H1 (cell line): Measurements from ENCODE around the gene VIT. TPM values are rescaled to one million over a fixed set of nuclear protein-coding genes. Genes with fewer than 3 reads are reported as not detected.

Experiments
- BCL11A ChIP-seq, 2 experiments: IDR thresholded peaks; one replicate each; pipeline ENCODE4 v1.6.1; 2011; ENCODE audit warnings: low read depth in 2 of 2, low read length in 2 of 2, mild to moderate bottlenecking in 2 of 2
- E2F6 ChIP-seq: IDR thresholded peaks from 2 replicates; pipeline ENCODE4 v1.6.1; 2012; ENCODE audit warnings: inconsistent platforms
- EP300 ChIP-seq, 2 experiments: IDR thresholded peaks; 1 replicate in 1 of 2; 2 replicates in 1 of 2; pipeline ENCODE4 v1.6.1; 2011 to 2012; ENCODE audit warnings: low read depth in 2 of 2, low read length in 2 of 2, mild to moderate bottlenecking in 2 of 2, borderline replicate concordance in 1 of 2, inconsistent platforms in 1 of 2, moderate library complexity in 1 of 2
- HDAC2 ChIP-seq, 2 experiments: fragments of 300-600 bp in 1 of 2; sonication (generic) in 1 of 2; IDR thresholded peaks; 2 replicates each; pipeline ENCODE4 v1.6.1; 2011 to 2012; ENCODE audit warnings: low read depth in 2 of 2, low read length in 2 of 2, mild to moderate bottlenecking in 2 of 2, moderate library complexity in 2 of 2, borderline replicate concordance in 1 of 2, inconsistent platforms in 1 of 2
- HDAC6 ChIP-seq: IDR thresholded peaks from one replicate; pipeline ENCODE4 v1.7.1; 2012; ENCODE audit warnings: low read depth, mild to moderate bottlenecking, inconsistent platforms, low read length, moderate library complexity
- POLR2AphosphoS5 ChIP-seq: IDR thresholded peaks from 2 replicates; pipeline ENCODE4 v1.6.1; 2011; ENCODE audit warnings: low read depth, low read length
- RNF2 ChIP-seq: fragments of 200-900, 300-1000 bp; sonication (generic); IDR thresholded peaks from 2 replicates; pipeline ENCODE4 v1.7.1; 2016; ENCODE audit warnings: borderline replicate concordance, low read depth, mild to moderate bottlenecking, antibody characterized with exemption, low read length; ENCODE audit not compliant: poor library complexity, severe bottlenecking; ENCODE audit errors: missing control alignments
- TAF7 ChIP-seq: optimal IDR thresholded peaks from 2 replicates; pipeline ENCODE3; 2011; ENCODE audit warnings: low read depth, mild to moderate bottlenecking, inconsistent platforms, low read length, moderate library complexity, borderline replicate concordance
- polyA plus RNA-seq, 7 experiments: library from polyadenylated mRNA; depleted of rRNA in 3 of 7; stranded (reverse) in 5 of 7; unstranded in 2 of 7; fragments of >200 nt in 5 of 7; fragments of 200-250 nt in 2 of 7; gene quantifications; 1 replicate in 5 of 7; 2 replicates in 1 of 7; 4 replicates in 1 of 7; pipeline versions ENCODE4 v1.2.1 to v1.2.3, GENCODE V29; 2011 to 2013; ENCODE audit warnings: missing spikeins in 2 of 7, mixed read lengths in 2 of 7
- total RNA-seq: library from RNA; stranded (reverse); fragmentation: NEBNext Ultra II Directional; extraction: Animal tissue kit (Norgen Biotek cat#: 25700); gene quantifications from 2 replicates; pipeline ENCODE4 v1.2.1, GENCODE V29; 2021
- TF ChIP-seq, protein P1 (sequence below): fragments of 300-600 bp; sonication (generic); IDR thresholded peaks from 2 replicates; pipeline ENCODE4 v1.7.1; 2012; ENCODE audit warnings: low read length, moderate library complexity, mild to moderate bottlenecking, inconsistent platforms; ENCODE audit not compliant: insufficient replicate concordance

Gene VIT
- total and polyA plus RNA-seq, 2 of the 8 experiments (the other 6 are each of a cell fraction or from before 2014, with no cell fraction given): 0.03 TPM; not detected in 1

DNA sequence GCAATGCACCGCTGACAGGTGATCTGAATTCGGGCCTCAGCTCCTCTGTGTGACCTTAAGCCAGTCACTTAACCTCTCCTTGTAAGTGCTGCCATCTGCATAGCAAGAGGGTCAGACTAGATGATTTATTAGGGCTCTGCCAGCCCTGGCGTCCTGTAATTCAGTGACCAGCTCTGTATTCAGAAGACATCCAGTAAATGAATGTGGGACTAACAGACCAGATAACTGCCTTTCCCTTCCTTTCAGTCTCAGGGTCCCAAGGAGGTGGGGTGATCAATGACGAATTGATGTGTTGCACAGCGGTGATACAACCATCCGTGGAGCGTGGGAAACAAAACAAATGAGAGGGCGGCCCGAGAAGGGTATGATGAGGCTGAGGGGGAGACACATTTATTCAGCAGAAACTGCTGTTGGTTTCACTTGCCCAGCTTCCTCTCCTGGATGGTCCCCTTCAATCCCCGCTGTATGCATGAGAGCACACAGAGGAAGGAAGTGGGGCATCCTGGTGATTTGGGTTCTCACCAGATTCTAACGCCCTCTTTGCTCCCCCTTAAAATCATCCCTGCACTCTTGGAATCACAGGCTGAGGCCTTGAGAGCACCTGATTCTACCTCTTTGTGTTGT lies 92.8 kb downstream of the VIT start (continued):
- TF ChIP-seq, protein P1, sequence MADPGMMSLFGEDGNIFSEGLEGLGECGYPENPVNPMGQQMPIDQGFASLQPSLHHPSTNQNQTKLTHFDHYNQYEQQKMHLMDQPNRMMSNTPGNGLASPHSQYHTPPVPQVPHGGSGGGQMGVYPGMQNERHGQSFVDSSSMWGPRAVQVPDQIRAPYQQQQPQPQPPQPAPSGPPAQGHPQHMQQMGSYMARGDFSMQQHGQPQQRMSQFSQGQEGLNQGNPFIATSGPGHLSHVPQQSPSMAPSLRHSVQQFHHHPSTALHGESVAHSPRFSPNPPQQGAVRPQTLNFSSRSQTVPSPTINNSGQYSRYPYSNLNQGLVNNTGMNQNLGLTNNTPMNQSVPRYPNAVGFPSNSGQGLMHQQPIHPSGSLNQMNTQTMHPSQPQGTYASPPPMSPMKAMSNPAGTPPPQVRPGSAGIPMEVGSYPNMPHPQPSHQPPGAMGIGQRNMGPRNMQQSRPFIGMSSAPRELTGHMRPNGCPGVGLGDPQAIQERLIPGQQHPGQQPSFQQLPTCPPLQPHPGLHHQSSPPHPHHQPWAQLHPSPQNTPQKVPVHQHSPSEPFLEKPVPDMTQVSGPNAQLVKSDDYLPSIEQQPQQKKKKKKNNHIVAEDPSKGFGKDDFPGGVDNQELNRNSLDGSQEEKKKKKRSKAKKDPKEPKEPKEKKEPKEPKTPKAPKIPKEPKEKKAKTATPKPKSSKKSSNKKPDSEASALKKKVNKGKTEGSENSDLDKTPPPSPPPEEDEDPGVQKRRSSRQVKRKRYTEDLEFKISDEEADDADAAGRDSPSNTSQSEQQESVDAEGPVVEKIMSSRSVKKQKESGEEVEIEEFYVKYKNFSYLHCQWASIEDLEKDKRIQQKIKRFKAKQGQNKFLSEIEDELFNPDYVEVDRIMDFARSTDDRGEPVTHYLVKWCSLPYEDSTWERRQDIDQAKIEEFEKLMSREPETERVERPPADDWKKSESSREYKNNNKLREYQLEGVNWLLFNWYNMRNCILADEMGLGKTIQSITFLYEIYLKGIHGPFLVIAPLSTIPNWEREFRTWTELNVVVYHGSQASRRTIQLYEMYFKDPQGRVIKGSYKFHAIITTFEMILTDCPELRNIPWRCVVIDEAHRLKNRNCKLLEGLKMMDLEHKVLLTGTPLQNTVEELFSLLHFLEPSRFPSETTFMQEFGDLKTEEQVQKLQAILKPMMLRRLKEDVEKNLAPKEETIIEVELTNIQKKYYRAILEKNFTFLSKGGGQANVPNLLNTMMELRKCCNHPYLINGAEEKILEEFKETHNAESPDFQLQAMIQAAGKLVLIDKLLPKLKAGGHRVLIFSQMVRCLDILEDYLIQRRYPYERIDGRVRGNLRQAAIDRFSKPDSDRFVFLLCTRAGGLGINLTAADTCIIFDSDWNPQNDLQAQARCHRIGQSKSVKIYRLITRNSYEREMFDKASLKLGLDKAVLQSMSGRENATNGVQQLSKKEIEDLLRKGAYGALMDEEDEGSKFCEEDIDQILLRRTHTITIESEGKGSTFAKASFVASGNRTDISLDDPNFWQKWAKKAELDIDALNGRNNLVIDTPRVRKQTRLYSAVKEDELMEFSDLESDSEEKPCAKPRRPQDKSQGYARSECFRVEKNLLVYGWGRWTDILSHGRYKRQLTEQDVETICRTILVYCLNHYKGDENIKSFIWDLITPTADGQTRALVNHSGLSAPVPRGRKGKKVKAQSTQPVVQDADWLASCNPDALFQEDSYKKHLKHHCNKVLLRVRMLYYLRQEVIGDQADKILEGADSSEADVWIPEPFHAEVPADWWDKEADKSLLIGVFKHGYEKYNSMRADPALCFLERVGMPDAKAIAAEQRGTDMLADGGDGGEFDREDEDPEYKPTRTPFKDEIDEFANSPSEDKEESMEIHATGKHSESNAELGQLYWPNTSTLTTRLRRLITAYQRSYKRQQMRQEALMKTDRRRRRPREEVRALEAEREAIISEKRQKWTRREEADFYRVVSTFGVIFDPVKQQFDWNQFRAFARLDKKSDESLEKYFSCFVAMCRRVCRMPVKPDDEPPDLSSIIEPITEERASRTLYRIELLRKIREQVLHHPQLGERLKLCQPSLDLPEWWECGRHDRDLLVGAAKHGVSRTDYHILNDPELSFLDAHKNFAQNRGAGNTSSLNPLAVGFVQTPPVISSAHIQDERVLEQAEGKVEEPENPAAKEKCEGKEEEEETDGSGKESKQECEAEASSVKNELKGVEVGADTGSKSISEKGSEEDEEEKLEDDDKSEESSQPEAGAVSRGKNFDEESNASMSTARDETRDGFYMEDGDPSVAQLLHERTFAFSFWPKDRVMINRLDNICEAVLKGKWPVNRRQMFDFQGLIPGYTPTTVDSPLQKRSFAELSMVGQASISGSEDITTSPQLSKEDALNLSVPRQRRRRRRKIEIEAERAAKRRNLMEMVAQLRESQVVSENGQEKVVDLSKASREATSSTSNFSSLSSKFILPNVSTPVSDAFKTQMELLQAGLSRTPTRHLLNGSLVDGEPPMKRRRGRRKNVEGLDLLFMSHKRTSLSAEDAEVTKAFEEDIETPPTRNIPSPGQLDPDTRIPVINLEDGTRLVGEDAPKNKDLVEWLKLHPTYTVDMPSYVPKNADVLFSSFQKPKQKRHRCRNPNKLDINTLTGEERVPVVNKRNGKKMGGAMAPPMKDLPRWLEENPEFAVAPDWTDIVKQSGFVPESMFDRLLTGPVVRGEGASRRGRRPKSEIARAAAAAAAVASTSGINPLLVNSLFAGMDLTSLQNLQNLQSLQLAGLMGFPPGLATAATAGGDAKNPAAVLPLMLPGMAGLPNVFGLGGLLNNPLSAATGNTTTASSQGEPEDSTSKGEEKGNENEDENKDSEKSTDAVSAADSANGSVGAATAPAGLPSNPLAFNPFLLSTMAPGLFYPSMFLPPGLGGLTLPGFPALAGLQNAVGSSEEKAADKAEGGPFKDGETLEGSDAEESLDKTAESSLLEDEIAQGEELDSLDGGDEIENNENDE: no peak
- TF ChIP-seq RNF2 (no peak), HDAC2 (IDR thresholded peaks at IDR 0.05; ENCODE audit: borderline replicate concordance in 1 of 2, low read depth in 2 of 2, low read length in 2 of 2) (no peak), POLR2AphosphoS5 (no peak), HDAC6 (no peak), EP300 (IDR thresholded peaks at IDR 0.05; ENCODE audit: borderline replicate concordance in 1 of 2, low read depth in 2 of 2, low read length in 2 of 2) (no peak), BCL11A (IDR thresholded peaks at IDR 0.05; ENCODE audit: low read depth in 2 of 2, low read length in 2 of 2) (no peak), TAF7 (no peak), E2F6 (no peak)
